Stimulated activated CD4-positive, alpha-beta T cell treated with anti-CD3 and anti-CD28 coated beads, Interleukin-12 subunit alpha, Interleukin-12 subunit beta, amount 100 ng/mL, for 24 hours (primary cell): ENCODE measurements around the gene NUMB.

ENCODE experiments used
- DNase-seq, 2 experiments: peaks; one replicate each; pipeline ENCODE4 v3.0.0-alpha.2; 2020; ENCODE audit warnings: low read depth in 2 of 2

NUMB gene

GRCh38 chr14:73289729-73290128, 168.6 kb downstream of the NUMB start:
- no peak for DNase-seq

GRCh38 chr14:73289308-73289707, 169.0 kb downstream of the NUMB start:
- DNase-seq, result no peak

- DNase-seq, result no peak
Measured at GRCh38 chr14:73287071-73287470, 171.3 kb downstream of the NUMB start.

- DNase-seq, result no peak
Measured at GRCh38 chr14:73286598-73286997, 171.7 kb downstream of the NUMB start.

GRCh38 chr14:73285979-73286378, 172.4 kb downstream of the NUMB start:
- no peak for DNase-seq

GRCh38 chr14:73283608-73284379, 174.6 kb downstream of the NUMB start:
- no peak for DNase-seq

GRCh38 chr14:73280903-73281302, 177.4 kb downstream of the NUMB start:
- no peak for DNase-seq

- no peak for DNase-seq
Measured at GRCh38 chr14:73277376-73277775, 181.0 kb downstream of the NUMB start.

GRCh38 chr14:73276836-73277235, 181.5 kb downstream of the NUMB start:
- no peak for DNase-seq

- no peak for DNase-seq
Measured at GRCh38 chr14:73273799-73274198, 184.5 kb downstream of the NUMB start.

GRCh38 chr14:73272393-73272792, 186.0 kb downstream of the NUMB start:
- no peak for DNase-seq

GRCh38 chr14:73269729-73270531, 188.4 kb downstream of the NUMB start:
- DNase-seq, result no peak

- no peak for DNase-seq
Measured at GRCh38 chr14:73267474-73267873, 190.9 kb downstream of the NUMB start.

- no peak for DNase-seq
Measured at GRCh38 chr14:73266317-73266716, 192.0 kb downstream of the NUMB start.

GRCh38 chr14:73265721-73266046, 192.7 kb downstream of the NUMB start:
- DNase-seq, result no peak

GRCh38 chr14:73264885-73265720, 193.2 kb downstream of the NUMB start:
- DNase-seq, result no peak

- DNase-seq, result no peak
Measured at GRCh38 chr14:73264080-73264884, 194.1 kb downstream of the NUMB start.

GRCh38 chr14:73263606-73264005, 194.7 kb downstream of the NUMB start:
- DNase-seq, result no peak

GRCh38 chr14:73262427-73263183, 195.7 kb downstream of the NUMB start:
- DNase-seq, result no peak

- no peak for DNase-seq
Measured at GRCh38 chr14:73261520-73262426, 196.6 kb downstream of the NUMB start.
